Measurements from ENCODE around the gene PDXK. TPM values are rescaled to one million over a fixed set of nuclear protein-coding genes. Genes with fewer than 3 reads are reported as not detected.

Gene PDXK
- total and polyA plus RNA-seq, 2 of the 13 experiments (the other 11 are each of a cell fraction or from before 2014, with no cell fraction given), result 114 to 184 TPM

- TF ChIP-seq TRAFD1 (CRISPR knock-in tag; IDR thresholded peaks at IDR 0.05; ENCODE audit: borderline replicate concordance) (no peak), EED (CRISPR knock-in tag; IDR thresholded peaks at IDR 0.05) (0 out of 2 replicates have a peak, but pooled peaks have one; percentile 64)
Measured at GRCh38 chr21:43717967-43718871, 710 bp upstream of the PDXK start (continued).

- H3K9me3 ChIP-seq (ENCODE audit: low read length), result no peaks in the 10 kb centered on the region
- H3K27ac ChIP-seq (ENCODE audit: extremely low read length, insufficient read depth, low read length), result peak overlapping the region; percentile 73
- in situ Hi-C loops (cut with HindIII; ENCODE audit: extremely low pct_ligation_motif_present, low pct_unique_long_range_greater_than_20kb), result no loop called here
- H3K4me3 ChIP-seq (replicated peaks in 1 of 3; ENCODE audit: insufficient read depth in 1 of 3, low read depth in 2 of 3, low read length in 3 of 3), result peak overlapping the region; percentile 79 to 97 (median 91)
- intact Hi-C loops (cut with micrococcal nuclease; ENCODE audit: unreplicated experiment), result no loop called here
- no peak overlapping the region for H2AFZ ChIP-seq (ENCODE audit: low read length)
- H3K36me3 ChIP-seq (replicated peaks in 1 of 2; ENCODE audit: control insufficient read depth in 1 of 2, insufficient read depth in 2 of 2, low read length in 2 of 2), result peaks cover 8 to 19% of the 10 kb centered on the region in 2 experiments; a peak in 4 of 5 replicates
- ChIA-PET CTCF (ENCODE audit: low intra/inter-chr PET ratio, low total read pairs) (no interaction called here), POLR2A (interaction anchor here (0.8 to 2.7 kb wide), 5 partner anchors 8 to 20 kb away, joined by 3 to 43 read pairs (median 5); no protein-coding TSS in a partner anchor)
- peaks cover 51% of the 10 kb centered on the region for H3K79me2 ChIP-seq (ENCODE audit: insufficient read depth, low read length)
- H3K4me2 ChIP-seq (ENCODE audit: low read depth, low read length), result peak overlapping the region; percentile 98
- peaks cover 27% of the 10 kb centered on the region for H4K20me1 ChIP-seq (ENCODE audit: insufficient read depth, low read length)
- H3K9ac ChIP-seq (ENCODE audit: insufficient read depth, low read depth, low read length), result peak overlapping the region; percentile 93
- peaks cover 45% of the 10 kb centered on the region for H3K4me1 ChIP-seq (ENCODE audit: insufficient read depth, low read length)
- no TSS peak for BruUV-seq (replicated peaks)
- H3K27me3 ChIP-seq (ENCODE audit: control insufficient read depth in 1 of 2, insufficient read depth in 2 of 2, low read length in 2 of 2), result peaks cover 2 to 4% of the 10 kb centered on the region in 2 experiments; a peak in 2 of 5 replicates
- FAIRE-seq, result no peak
- peak; percentile 27 for ATAC-seq
- 0% methylated on average over 12 of the region's 49 CpGs for WGBS (ENCODE audit: low lambda C conversion rate)
- DNase-seq (ENCODE audit: low spot score), result no peak
- TF ChIP-seq NR0B2 (CRISPR knock-in tag; IDR thresholded peaks at IDR 0.05), result no peak; the same call in 1 of the 2 replicates
- TF ChIP-seq MTA1 (CRISPR knock-in tag; IDR thresholded peaks at IDR 0.05; ENCODE audit: borderline replicate concordance), result peak; percentile 72; the same call in 1 of the 2 replicates
- no peak; the same call in 1 of the 2 replicates for TF ChIP-seq MXD1 (CRISPR knock-in tag; IDR thresholded peaks at IDR 0.05)
- no peak for TF ChIP-seq ZBED4 (CRISPR knock-in tag; IDR thresholded peaks at IDR 0.05; ENCODE audit: borderline replicate concordance)
- no peak for TF ChIP-seq ZNF256 (CRISPR knock-in tag; conservative IDR thresholded peaks at IDR 0.05)
- no peak for TF ChIP-seq ZBTB42 (CRISPR knock-in tag; IDR thresholded peaks at IDR 0.05)
- no peak for TF ChIP-seq NFYB (CRISPR knock-in tag; IDR thresholded peaks at IDR 0.05)
- no peak for TF ChIP-seq ZFP90 (CRISPR knock-in tag; IDR thresholded peaks at IDR 0.05; ENCODE audit: borderline replicate concordance)
- no peak for TF ChIP-seq MIER3 (CRISPR knock-in tag; IDR thresholded peaks at IDR 0.05; ENCODE audit: borderline replicate concordance)
- TF ChIP-seq ZC3H4 (CRISPR knock-in tag; IDR thresholded peaks at IDR 0.05; ENCODE audit: borderline replicate concordance), result no peak
- no peak for TF ChIP-seq SMARCE1 (IDR thresholded peaks at IDR 0.05; ENCODE audit: borderline replicate concordance)
Measured at GRCh38 chr21:43719748-43720538, 1.0 kb downstream of the PDXK start.

All from HepG2 (cell line).